Left ventricle myocardium inferior (tissue), 1 donor: ENCODE measurements around the gene PXK. TPM values are rescaled to one million over a fixed set of nuclear protein-coding genes. Genes with fewer than 3 reads are reported as not detected.

Experiments
- DNase-seq: peaks from one replicate; pipeline ENCODE4 v3.0.0-alpha.2; 2020
- H3K27ac ChIP-seq: fragments of 200-600 bp; replicated peaks from 2 replicates; pipeline ENCODE4 v1.8.0; 2021
- H3K27me3 ChIP-seq: fragments of 200-600 bp; 2 replicates; pipeline ENCODE4 v1.8.0; 2021; ENCODE audit warnings: low read depth
- H3K36me3 ChIP-seq: fragments of 200-600 bp; 2 replicates; pipeline ENCODE4 v1.8.0; 2021
- H3K4me1 ChIP-seq: fragments of 200-600 bp; 2 replicates; pipeline ENCODE4 v1.8.0; 2021
- H3K4me3 ChIP-seq: fragments of 200-600 bp; 2 replicates; pipeline ENCODE4 v1.8.0; 2021; ENCODE audit warnings: mild to moderate bottlenecking, moderate library complexity
- H3K9me3 ChIP-seq: fragments of 200-600 bp; replicated peaks from 2 replicates; pipeline ENCODE4 v1.8.0; 2021
- intact Hi-C: fragments of 100-400 bp; cut with micrococcal nuclease; formaldehyde crosslinking; loops from one replicate; pipeline ENCODE4 v1.11.0; 2022
- total RNA-seq: library from RNA; stranded (reverse); fragmentation: NEBNext Ultra II Directional; extraction: Animal tissue kit (Norgen Biotek cat#: 25700); gene quantifications from one replicate; pipeline ENCODE4 v1.2.1, GENCODE V29; 2021
- TF ChIP-seq, protein P1 (sequence below): fragments of 200-600 bp; IDR thresholded peaks from 2 replicates; pipeline ENCODE4 v1.8.0; 2021; ENCODE audit warnings: antibody characterized with exemption, mild to moderate bottlenecking, borderline replicate concordance
- donor health status: DM: no; HTN: yes; CAD: no; lungs with severe emphysema.

The PXK gene
- total RNA-seq, 1 donor from 2014 or later = 9.2 TPM

DNA sequence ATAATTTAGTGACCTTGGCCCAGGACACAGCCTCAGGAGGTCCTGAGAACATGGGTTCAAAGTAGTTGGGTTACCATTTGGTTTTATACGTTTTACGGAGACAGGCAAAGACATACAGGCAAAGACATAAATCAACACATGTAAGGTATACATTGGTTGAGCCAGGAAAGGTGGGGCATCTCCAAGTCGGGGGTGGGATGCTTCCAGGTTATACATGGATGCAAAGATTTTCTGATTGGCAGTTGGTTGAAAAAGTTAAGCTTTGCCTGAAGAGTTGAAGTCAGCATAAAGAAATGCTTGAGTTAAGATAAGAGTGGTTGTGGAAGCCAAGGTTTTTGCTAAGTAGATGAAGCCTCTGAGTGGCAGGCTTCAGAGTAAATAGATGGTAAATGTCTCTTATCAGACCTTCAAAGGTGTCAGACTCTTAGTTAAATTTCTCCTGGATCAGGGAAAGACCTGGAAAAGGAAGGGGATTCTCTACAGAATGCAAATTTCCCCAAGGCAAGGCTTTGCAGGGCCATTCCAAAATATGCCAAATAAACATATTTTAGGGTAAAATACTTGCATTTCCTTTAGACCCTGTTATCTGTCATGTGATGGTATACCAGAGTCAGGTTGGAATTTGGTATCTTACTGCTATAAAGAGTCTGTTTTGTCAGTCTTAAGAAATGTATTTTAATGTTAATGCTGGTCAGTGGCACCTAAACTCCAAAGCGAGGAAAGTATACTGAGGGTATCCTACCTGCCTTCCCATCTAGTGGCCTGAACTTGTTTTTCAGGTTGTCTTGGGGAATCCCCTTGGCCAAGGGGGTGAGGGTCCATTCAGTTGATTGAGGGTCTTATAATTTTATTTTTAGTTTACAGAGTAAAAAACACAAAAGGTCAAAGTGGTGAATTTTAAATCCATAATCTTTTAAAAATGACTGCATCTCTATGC, 109.1 kb downstream of the PXK start:
- H3K27me3 ChIP-seq = no peaks in the 10 kb centered on the region
- H3K36me3 ChIP-seq = no peaks in the 10 kb centered on the region
- intact Hi-C loops = no loop called here
- H3K9me3 ChIP-seq = no peaks in the 10 kb centered on the region
- H3K4me1 ChIP-seq = no peaks in the 10 kb centered on the region
- no peak overlapping the region for H3K4me3 ChIP-seq
- H3K27ac ChIP-seq = no peak overlapping the region
- TF ChIP-seq, protein P1, sequence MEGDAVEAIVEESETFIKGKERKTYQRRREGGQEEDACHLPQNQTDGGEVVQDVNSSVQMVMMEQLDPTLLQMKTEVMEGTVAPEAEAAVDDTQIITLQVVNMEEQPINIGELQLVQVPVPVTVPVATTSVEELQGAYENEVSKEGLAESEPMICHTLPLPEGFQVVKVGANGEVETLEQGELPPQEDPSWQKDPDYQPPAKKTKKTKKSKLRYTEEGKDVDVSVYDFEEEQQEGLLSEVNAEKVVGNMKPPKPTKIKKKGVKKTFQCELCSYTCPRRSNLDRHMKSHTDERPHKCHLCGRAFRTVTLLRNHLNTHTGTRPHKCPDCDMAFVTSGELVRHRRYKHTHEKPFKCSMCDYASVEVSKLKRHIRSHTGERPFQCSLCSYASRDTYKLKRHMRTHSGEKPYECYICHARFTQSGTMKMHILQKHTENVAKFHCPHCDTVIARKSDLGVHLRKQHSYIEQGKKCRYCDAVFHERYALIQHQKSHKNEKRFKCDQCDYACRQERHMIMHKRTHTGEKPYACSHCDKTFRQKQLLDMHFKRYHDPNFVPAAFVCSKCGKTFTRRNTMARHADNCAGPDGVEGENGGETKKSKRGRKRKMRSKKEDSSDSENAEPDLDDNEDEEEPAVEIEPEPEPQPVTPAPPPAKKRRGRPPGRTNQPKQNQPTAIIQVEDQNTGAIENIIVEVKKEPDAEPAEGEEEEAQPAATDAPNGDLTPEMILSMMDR = no peak
- no peak for DNase-seq

DNA sequence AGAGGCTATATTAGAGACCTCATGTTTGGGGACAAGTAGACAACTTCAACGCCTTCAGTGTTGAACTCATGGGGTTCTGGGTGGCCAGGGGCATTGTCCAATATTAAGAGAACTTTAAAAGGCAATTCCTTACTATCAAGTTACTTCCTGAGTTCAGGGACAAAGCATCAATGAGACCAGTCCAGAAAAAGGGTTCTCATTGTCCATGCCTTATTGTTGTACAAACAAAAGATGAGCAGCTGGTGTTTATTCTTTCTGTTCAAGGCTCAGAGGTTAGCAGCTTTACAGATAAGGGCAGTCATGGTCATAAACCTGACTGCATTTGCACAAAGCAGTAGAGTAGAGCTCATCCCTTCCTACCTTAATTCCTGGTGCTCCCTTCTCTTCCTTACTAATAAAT, 119.5 kb downstream of the PXK start:
- intact Hi-C loops = no loop called here
- TF ChIP-seq, protein P1 = no peak
- no peak for DNase-seq
- Histone ChIP-seq H3K27ac (no peak overlapping the region), H3K36me3 (peaks cover 6% of the 10 kb centered on the region), H3K4me1 (no peaks in the 10 kb centered on the region), H3K9me3 (peaks cover 32% of the 10 kb centered on the region), H3K4me3 (no peak overlapping the region), H3K27me3 (no peaks in the 10 kb centered on the region)

DNA sequence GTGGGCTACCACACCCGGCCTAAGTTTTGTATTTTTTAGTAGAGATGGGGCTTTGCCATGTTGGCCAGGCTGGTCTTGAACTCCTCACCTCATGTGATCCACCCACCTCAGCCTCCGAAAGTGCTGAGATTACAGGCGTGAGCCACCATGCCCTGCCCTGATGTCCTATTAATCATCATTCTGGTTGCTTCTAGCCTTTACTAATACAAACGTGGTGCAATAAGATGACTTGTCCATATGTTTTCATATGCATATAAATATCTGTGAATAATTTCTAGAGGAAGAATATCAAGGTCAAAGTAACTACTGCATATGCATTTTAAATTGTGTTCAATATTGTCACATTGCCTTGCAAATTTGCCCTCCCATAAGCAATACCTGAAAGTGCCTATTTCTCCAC, 126.5 kb downstream of the PXK start:
- H3K27me3 ChIP-seq = no peaks in the 10 kb centered on the region
- intact Hi-C loops = no loop called here
- H3K4me3 ChIP-seq = no peak overlapping the region
- DNase-seq = no peak
- peaks cover 6% of the 10 kb centered on the region for H3K36me3 ChIP-seq
- TF ChIP-seq, protein P1 = no peak
- H3K4me1 ChIP-seq = peaks cover 13% of the 10 kb centered on the region
- H3K9me3 ChIP-seq = peaks cover 24% of the 10 kb centered on the region
- no peak overlapping the region for H3K27ac ChIP-seq

DNA sequence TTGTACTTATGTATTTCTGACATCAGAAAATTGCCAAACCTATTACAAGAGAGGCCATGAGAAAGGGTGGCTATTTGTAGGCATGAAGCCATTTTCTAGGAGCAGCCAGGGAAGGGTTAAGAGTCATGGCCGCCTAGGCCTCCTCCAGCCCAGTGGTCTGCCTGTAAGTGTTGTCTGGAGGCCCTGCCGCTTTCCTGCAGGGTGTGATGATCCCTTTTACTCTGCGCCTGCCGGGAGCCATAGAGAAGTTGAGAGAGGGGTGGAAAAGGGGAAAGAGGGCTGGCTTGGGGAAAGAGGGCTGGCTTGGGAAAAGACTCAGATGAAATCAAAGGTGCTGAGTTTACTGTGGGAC, 130.1 kb downstream of the PXK start:
- Histone ChIP-seq H3K4me1 (peaks cover 13% of the 10 kb centered on the region), H3K4me3 (no peak overlapping the region), H3K27ac (no peak overlapping the region), H3K9me3 (no peaks in the 10 kb centered on the region), H3K36me3 (no peaks in the 10 kb centered on the region), H3K27me3 (no peaks in the 10 kb centered on the region)
- intact Hi-C loops = no loop called here
- no peak for DNase-seq
- TF ChIP-seq, protein P1 = no peak

DNA sequence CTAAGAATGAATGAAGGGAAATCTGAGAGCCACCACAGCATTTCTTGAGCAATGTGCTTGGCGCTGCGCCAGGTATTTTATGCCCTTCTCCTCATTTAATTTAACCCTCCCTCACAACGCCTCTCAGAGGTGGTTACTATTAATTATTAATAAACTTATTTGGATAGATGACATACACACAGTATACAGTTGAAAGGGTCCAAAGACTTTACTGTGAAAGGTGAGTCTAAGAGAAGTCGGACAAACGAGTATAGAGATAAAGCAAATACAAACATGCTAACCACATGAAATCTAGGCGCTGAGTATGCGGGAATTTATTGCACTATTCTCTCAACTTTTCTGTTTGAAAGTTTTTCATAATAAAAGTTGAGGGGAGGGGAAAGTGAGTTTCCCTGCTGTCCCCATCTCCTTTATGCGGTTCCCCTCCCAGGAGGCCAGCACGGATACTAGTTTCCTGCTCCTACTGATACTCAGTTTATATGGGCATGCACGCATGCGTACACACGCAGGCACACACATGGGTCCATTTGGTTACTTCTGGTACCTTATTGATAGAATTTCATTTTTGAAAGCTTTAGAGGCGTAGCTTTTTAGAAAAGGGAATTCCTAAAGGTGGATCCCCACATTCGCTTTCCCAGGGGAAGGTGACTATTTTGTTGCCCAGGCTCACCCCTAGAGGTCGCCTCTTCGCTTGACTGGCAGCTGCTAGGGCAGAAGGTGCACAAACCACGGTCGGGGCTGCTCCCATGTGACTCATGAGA, 130.7 kb downstream of the PXK start:
- no peaks in the 10 kb centered on the region for H3K27me3 ChIP-seq
- H3K4me1 ChIP-seq = peaks cover 13% of the 10 kb centered on the region
- TF ChIP-seq, protein P1 = peak; percentile 83
- DNase-seq = peak; percentile 62
- no peak overlapping the region for H3K27ac ChIP-seq
- no peaks in the 10 kb centered on the region for H3K9me3 ChIP-seq
- peak overlapping the region; percentile 53 for H3K4me3 ChIP-seq
- no peaks in the 10 kb centered on the region for H3K36me3 ChIP-seq
- intact Hi-C loops = no loop called here
